Calu3 (cell line): ENCODE data around the gene IFITM2. TPM values are rescaled to one million over a fixed set of nuclear protein-coding genes. Genes with fewer than 3 reads are reported as not detected.

Experiments
- BruUV-seq: library from RNA; stranded (reverse); fragments of 400-500 nt; replicated peaks from 2 replicates; lab custom pipeline; 2021; lab: Mats Ljungman, UMichigan
- CTCF ChIA-PET: fragments of 300-600 bp; sonication (Branson Sonifier 250); formaldehyde crosslinking; loops from one replicate; lab custom pipeline; 2022; ENCODE audit warnings: antibody characterized with exemption; lab: Charles Lee
- DNase-seq: peaks from one replicate; pipeline ENCODE4 v3.0.0; 2022
- H3K27ac Mint-ChIP-seq: one replicate; pipeline ENCODE4 v1.8.0; 2022; ENCODE audit warnings: mixed read lengths; ENCODE audit not compliant: unreplicated experiment
- H3K27me3 Mint-ChIP-seq: one replicate; pipeline ENCODE4 v1.8.0; 2022; ENCODE audit warnings: mixed read lengths; ENCODE audit not compliant: unreplicated experiment
- H3K36me3 Mint-ChIP-seq: one replicate; pipeline ENCODE4 v1.8.0; 2022; ENCODE audit warnings: mild to moderate bottlenecking, moderate library complexity, mixed read lengths; ENCODE audit not compliant: insufficient read depth, unreplicated experiment
- H3K4me1 Mint-ChIP-seq: one replicate; pipeline ENCODE4 v1.8.0; 2022; ENCODE audit warnings: mild to moderate bottlenecking, low read depth, mixed read lengths; ENCODE audit not compliant: unreplicated experiment
- H3K4me3 Mint-ChIP-seq: one replicate; pipeline ENCODE4 v1.8.0; 2022; ENCODE audit warnings: mild to moderate bottlenecking, low read depth, moderate library complexity, mixed read lengths; ENCODE audit not compliant: unreplicated experiment
- H3K9me3 Mint-ChIP-seq: one replicate; pipeline ENCODE4 v1.8.0; 2022; ENCODE audit warnings: low read depth, mixed read lengths; ENCODE audit not compliant: unreplicated experiment
- CTCF ChIP-seq: fragments of 200-600 bp; IDR thresholded peaks from one replicate; pipeline ENCODE4 v1.8.0; 2022; ENCODE audit warnings: antibody characterized with exemption; ENCODE audit not compliant: unreplicated experiment
- intact Hi-C: fragments of 100-400 bp; cut with micrococcal nuclease; formaldehyde crosslinking; loops from one replicate; pipeline ENCODE4 v1.10.0; 2022; ENCODE audit not compliant: unreplicated experiment
- total RNA-seq: library from RNA; stranded (reverse); gene quantifications from 2 replicates; pipeline ENCODE4 v1.2.3, GENCODE V29; 2022

Gene IFITM2
- total RNA-seq, 1 experiment from 2014 or later: 29.1 TPM

DNA sequence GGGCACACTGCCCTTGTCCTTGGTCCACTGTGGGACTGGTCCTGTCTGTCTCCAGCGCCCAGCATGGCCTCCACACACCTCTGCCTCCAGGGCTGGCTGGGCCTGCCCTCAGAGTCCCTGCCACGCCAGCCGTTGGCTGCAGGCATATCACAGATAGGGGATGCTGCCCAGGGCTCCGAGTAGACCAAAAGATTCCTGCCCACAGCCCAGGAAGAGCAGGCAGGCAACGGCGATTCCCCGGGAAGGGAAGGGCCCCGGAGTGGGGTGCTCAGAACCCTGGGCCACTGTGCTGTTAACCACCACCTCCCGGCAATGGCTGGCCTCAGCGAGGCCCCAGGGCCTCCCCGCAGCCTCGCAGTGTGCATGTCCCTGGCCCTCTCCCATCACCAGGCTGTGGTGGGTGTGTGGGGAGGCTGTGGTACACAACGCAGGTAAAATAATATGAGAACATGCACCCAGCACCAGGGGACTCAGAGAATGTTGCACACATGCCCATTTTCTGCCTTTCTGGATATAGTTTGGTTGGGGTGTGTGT, 10.5 kb upstream of the IFITM2 start:
- intact Hi-C loops: no loop called here
- peaks cover 60% of the 10 kb centered on the region for H3K27me3 Mint-ChIP-seq
- no peaks in the 10 kb centered on the region for H3K9me3 Mint-ChIP-seq
- no peak for DNase-seq
- TF ChIP-seq CTCF: no peak
- BruUV-seq: no TSS peak
- peaks cover 13% of the 10 kb centered on the region for H3K4me1 Mint-ChIP-seq
- no peaks in the 10 kb centered on the region for H3K36me3 Mint-ChIP-seq
- H3K4me3 Mint-ChIP-seq: no peak overlapping the region
- H3K27ac Mint-ChIP-seq: no peak overlapping the region
- CTCF ChIA-PET: no interaction called here

DNA sequence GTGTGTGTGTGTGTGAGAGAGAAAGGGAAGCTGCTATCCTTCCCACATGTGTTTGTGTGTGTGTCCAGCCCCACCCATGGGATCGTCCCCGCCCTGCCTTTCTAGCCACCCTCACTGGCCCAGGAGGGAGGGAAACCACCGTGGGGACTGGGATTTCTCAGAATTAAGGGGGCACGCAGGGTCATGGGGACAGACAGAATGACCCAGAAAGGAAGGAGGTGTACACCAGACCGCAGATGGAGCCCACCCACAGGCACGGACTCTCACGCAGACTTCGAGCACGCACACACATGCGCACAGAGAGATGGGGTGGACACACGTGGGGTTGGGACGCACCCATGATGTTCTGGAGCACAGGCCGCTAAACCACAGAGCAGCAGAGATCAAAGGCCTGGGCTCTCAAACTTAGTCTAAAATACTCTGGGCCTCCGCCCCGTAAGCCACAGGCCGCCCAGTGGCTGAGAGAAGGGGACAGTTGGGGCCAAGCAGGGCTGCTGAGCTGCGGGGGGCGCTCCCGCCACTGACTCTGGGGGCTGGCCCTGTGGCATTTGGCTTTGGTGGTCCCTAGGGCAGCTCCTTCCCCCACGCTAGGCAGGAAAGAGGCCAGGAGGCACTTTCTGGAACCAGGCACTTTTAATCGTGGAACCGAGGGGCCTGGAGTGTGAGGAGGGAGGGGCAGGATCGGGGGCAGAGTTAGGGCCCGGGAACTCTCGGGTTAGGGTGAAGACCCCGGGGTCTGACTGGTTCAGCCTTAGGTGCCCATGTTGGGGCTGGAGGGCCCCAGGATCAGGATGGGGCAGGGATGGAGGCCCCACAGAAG, 9.8 kb upstream of the IFITM2 start:
- Mint-ChIP-seq H3K4me3 (no peak overlapping the region), H3K9me3 (no peaks in the 10 kb centered on the region), H3K36me3 (no peaks in the 10 kb centered on the region), H3K27me3 (peaks cover 60% of the 10 kb centered on the region), H3K4me1 (peaks cover 16% of the 10 kb centered on the region), H3K27ac (no peak overlapping the region)
- no peak for TF ChIP-seq CTCF
- intact Hi-C loops: no loop called here
- CTCF ChIA-PET: no interaction called here
- DNase-seq: no peak
- no TSS peak for BruUV-seq

GRCh38 chr11:298406-299065, 9.1 kb upstream of the IFITM2 start:
- no peaks in the 10 kb centered on the region for H3K36me3 Mint-ChIP-seq
- DNase-seq: no peak
- TF ChIP-seq CTCF: no peak
- H3K4me1 Mint-ChIP-seq: peaks cover 20% of the 10 kb centered on the region
- H3K4me3 Mint-ChIP-seq: no peak overlapping the region
- H3K27me3 Mint-ChIP-seq: peaks cover 60% of the 10 kb centered on the region
- BruUV-seq: no TSS peak
- H3K9me3 Mint-ChIP-seq: no peaks in the 10 kb centered on the region
- CTCF ChIA-PET: no interaction called here
- intact Hi-C loops: no loop called here
- no peak overlapping the region for H3K27ac Mint-ChIP-seq

DNA sequence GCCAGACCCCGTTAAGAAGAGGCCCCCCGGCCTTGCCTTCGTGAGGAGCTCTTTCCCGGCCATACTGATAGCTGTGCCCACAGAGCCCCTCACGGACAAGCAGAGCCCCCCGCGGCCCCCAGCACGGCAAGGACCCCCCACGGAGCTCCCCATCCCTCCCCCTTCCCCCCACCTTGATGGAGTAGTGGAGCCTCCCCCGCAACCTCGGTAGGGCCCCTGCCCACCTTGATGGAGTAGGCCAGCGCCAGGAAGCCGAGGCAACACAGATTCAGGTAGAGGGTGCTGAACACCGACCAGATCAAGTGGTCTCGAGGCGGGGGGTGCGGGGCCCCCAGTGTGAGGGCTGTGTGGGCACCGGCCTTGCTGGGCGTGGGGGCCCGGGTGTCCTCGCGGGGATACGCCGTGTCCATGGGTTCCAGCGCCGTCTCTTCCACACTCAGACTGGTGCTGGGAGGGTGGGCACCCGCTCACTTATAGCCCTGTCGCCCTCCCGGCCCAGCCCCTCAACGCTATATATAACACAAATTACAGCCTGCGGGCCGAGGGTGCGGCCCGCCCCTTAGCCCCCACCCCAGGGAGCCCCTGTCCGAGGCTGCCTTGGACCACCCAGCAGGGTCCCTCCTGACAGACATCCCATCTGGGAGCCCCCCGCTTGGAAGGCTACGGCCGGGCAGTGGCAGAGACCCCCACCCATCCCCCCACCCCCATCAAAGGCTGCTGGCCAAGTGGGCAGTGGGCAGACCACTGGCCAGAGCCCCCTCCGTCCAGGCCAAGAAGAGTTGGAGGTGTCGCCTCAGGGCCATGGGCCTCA, 8.3 kb upstream of the IFITM2 start, which contains the start of gene IFITM5:
IFITM5 (minus strand) TSS at position 446 of the 811 bp plus-strand sequence; CDS start at position 410, 36 bp downstream.
- Mint-ChIP-seq H3K27me3 (peaks cover 60% of the 10 kb centered on the region), H3K4me3 (no peak within 1 kb of the TSS), H3K27ac (no peak within 1 kb of the TSS), H3K9me3 (no peaks in the 10 kb centered on the region), H3K36me3 (no peaks in the 10 kb centered on the region), H3K4me1 (peaks cover 20% of the 10 kb centered on the region)
- CTCF ChIA-PET: no interaction called here
- no TSS peak for BruUV-seq
- intact Hi-C loops: no loop called here
- no peak for TF ChIP-seq CTCF
- DNase-seq: no peak
